IMR-90 (cell line): Measurements from ENCODE around the gene PDLIM4. TPM values are rescaled to one million over a fixed set of nuclear protein-coding genes. Genes with fewer than 3 reads are reported as not detected.

Experiments
- ATAC-seq: fragments of 200-7000 bp; cut with Tn5 transposase; 2 replicates; pipeline ENCODE4 v1.9.1; 2020; ENCODE audit warnings: low read depth, mild to moderate bottlenecking, moderate library complexity
- BruUV-seq: library from RNA; stranded (reverse); fragments of 400-500 nt; replicated peaks from 2 replicates; lab custom pipeline; 2021; lab: Mats Ljungman, UMichigan
- CTCF ChIA-PET: fragments of 300-600 bp; formaldehyde crosslinking; extraction: SDS; loops from one replicate; lab custom pipeline; 2021; ENCODE audit warnings: antibody characterized with exemption; lab: Yijun Ruan, JAX
- POLR2A ChIA-PET: fragments of 300-600 bp; sonication (Branson Sonifier 250); formaldehyde crosslinking; loops from one replicate; lab custom pipeline; 2022; ENCODE audit warnings: antibody characterized with exemption; ENCODE audit not compliant: unreplicated experiment; lab: Charles Lee
- DNase-seq: peaks from one replicate; pipeline ENCODE4 v3.0.0; 2013
- H2AFZ ChIP-seq: replicated peaks from 2 replicates; pipeline ENCODE3; 2013; ENCODE audit warnings: low read length, mild to moderate bottlenecking; ENCODE audit not compliant: poor library complexity
- H2AK5ac ChIP-seq: 2 replicates; pipeline ENCODE4 v1.6.1; 2013; ENCODE audit warnings: low read depth, low read length, inconsistent platforms
- H2AK9ac ChIP-seq: replicated peaks from 2 replicates; pipeline ENCODE3; 2013; ENCODE audit warnings: mild to moderate bottlenecking, low read depth, low read length, moderate library complexity; ENCODE audit not compliant: poor library complexity
- H2BK120ac ChIP-seq: 2 replicates; pipeline ENCODE4 v1.6.1; 2013; ENCODE audit warnings: low read depth, low read length, inconsistent platforms
- H2BK15ac ChIP-seq: 3 replicates; pipeline ENCODE4 v1.6.1; 2013; ENCODE audit warnings: low read depth, low read length, inconsistent platforms
- H2BK20ac ChIP-seq: 2 replicates; pipeline ENCODE4 v1.6.1; 2013; ENCODE audit warnings: low read depth, mild to moderate bottlenecking, inconsistent platforms, low read length, moderate library complexity
- H2BK5ac ChIP-seq: 2 replicates; pipeline ENCODE4 v1.6.1; 2013; ENCODE audit warnings: mild to moderate bottlenecking, low read depth, low read length, inconsistent platforms; ENCODE audit not compliant: poor library complexity, severe bottlenecking
- H3K14ac ChIP-seq: replicated peaks from 2 replicates; pipeline ENCODE4 v1.6.1; 2013; ENCODE audit warnings: low read depth, low read length, inconsistent platforms
- H3K18ac ChIP-seq: 2 replicates; pipeline ENCODE4 v1.6.1; 2013; ENCODE audit warnings: low read depth, low read length, control low read depth
- H3K23ac ChIP-seq: 2 replicates; pipeline ENCODE4 v1.6.1; 2013; ENCODE audit warnings: low read depth, low read length, inconsistent platforms
- H3K27ac ChIP-seq: 2 replicates; pipeline ENCODE4 v1.5.1; 2013; ENCODE audit warnings: mild to moderate bottlenecking, control low read depth, low read length; ENCODE audit not compliant: insufficient read depth
- H3K27me3 ChIP-seq: 2 replicates; pipeline ENCODE4 v1.6.1; 2013; ENCODE audit warnings: low read length; ENCODE audit not compliant: control insufficient read depth, insufficient read depth
- H3K36me3 ChIP-seq: 2 replicates; pipeline ENCODE4 v1.6.1; 2013; ENCODE audit warnings: low read length, mixed read lengths; ENCODE audit not compliant: control insufficient read depth, insufficient read depth
- H3K4ac ChIP-seq: 2 replicates; pipeline ENCODE4 v1.6.1; 2013; ENCODE audit warnings: low read depth, low read length, inconsistent platforms
- H3K4me1 ChIP-seq: 2 replicates; pipeline ENCODE4 v1.6.1; 2013; ENCODE audit warnings: low read length, mixed read lengths; ENCODE audit not compliant: control insufficient read depth, insufficient read depth
- H3K4me2 ChIP-seq: 2 replicates; pipeline ENCODE4 v1.6.1; 2013; ENCODE audit warnings: low read depth, mild to moderate bottlenecking, control low read depth, low read length, moderate library complexity
- H3K4me3 ChIP-seq: 2 replicates; pipeline ENCODE4 v1.5.1; 2013; ENCODE audit warnings: low read depth, mild to moderate bottlenecking, control low read depth, low read length, moderate library complexity; ENCODE audit not compliant: insufficient read depth
- H3K56ac ChIP-seq: 2 replicates; pipeline ENCODE4 v1.6.1; 2013; ENCODE audit warnings: low read length, inconsistent platforms; ENCODE audit not compliant: insufficient read depth; ENCODE audit errors: extremely low read depth
- H3K79me1 ChIP-seq, 2 experiments: 2 replicates each; pipeline ENCODE4 v1.6.1; 2013; ENCODE audit warnings: low read length in 2 of 2, inconsistent platforms in 1 of 2, low read depth in 1 of 2
- H3K9ac ChIP-seq: 2 replicates; pipeline ENCODE4 v1.6.1; 2013; ENCODE audit warnings: low read depth, low read length, control low read depth
- H3K9me1 ChIP-seq: 2 replicates; pipeline ENCODE4 v1.6.1; 2013; ENCODE audit warnings: low read length, inconsistent platforms; ENCODE audit not compliant: insufficient read depth
- H3K9me3 ChIP-seq: 2 replicates; pipeline ENCODE4 v1.6.1; 2013; ENCODE audit warnings: low read length; ENCODE audit not compliant: control insufficient read depth, insufficient read depth
- H4K20me1 ChIP-seq: 2 replicates; pipeline ENCODE4 v1.6.1; 2013; ENCODE audit warnings: low read length, inconsistent platforms; ENCODE audit not compliant: insufficient read depth
- H4K5ac ChIP-seq: 2 replicates; pipeline ENCODE4 v1.6.1; 2013; ENCODE audit warnings: mild to moderate bottlenecking, low read depth, low read length, control low read depth
- H4K8ac ChIP-seq, 2 experiments: 2 replicates each; pipeline ENCODE4 v1.6.1; 2013; ENCODE audit warnings: low read depth in 2 of 2, low read length in 2 of 2, control low read depth in 1 of 2, inconsistent platforms in 1 of 2
- H4K91ac ChIP-seq: 2 replicates; pipeline ENCODE4 v1.6.1; 2013; ENCODE audit warnings: low read depth, low read length, inconsistent platforms; ENCODE audit not compliant: insufficient read depth
- BHLHE40 ChIP-seq: fragments of 150-350 bp; IDR thresholded peaks from 2 replicates; pipeline ENCODE4 v1.6.1; 2016; ENCODE audit warnings: mild to moderate bottlenecking, low read depth, low read length
- CEBPB ChIP-seq: IDR thresholded peaks from 2 replicates; pipeline ENCODE4 v1.6.1; 2012; ENCODE audit warnings: low read depth, low read length, improper control_type of control experiment
- CHD1 ChIP-seq: IDR thresholded peaks from 2 replicates; pipeline ENCODE4 v1.6.1; 2012; ENCODE audit warnings: low read depth, low read length, improper control_type of control experiment
- FOS ChIP-seq: fragments of 150-350 bp; IDR thresholded peaks from 2 replicates; pipeline ENCODE4 v1.6.1; 2016; ENCODE audit warnings: low read depth, low read length
- MAFK ChIP-seq: IDR thresholded peaks from 2 replicates; pipeline ENCODE4 v1.6.1; 2012; ENCODE audit warnings: low read depth, low read length, improper control_type of control experiment
- MAZ ChIP-seq: IDR thresholded peaks from 2 replicates; pipeline ENCODE4 v1.6.1; 2012; ENCODE audit warnings: low read depth, mild to moderate bottlenecking, low read length, improper control_type of control experiment, moderate library complexity, borderline replicate concordance
- MXI1 ChIP-seq: IDR thresholded peaks from 2 replicates; pipeline ENCODE4 v1.6.1; 2012; ENCODE audit warnings: low read depth, mild to moderate bottlenecking, low read length, moderate library complexity, borderline replicate concordance
- NFE2L2 ChIP-seq: fragments of 150-350 bp; IDR thresholded peaks from 2 replicates; pipeline ENCODE4 v1.6.1; 2016; ENCODE audit warnings: low read depth, mild to moderate bottlenecking, low read length
- POLR2A ChIP-seq: IDR thresholded peaks from 2 replicates; pipeline ENCODE4 v1.6.1; 2012; ENCODE audit warnings: mild to moderate bottlenecking, low read depth, low read length
- RAD21 ChIP-seq: IDR thresholded peaks from 2 replicates; pipeline ENCODE4 v1.6.1; 2012; ENCODE audit warnings: low read length, improper control_type of control experiment
- RCOR1 ChIP-seq: IDR thresholded peaks from 2 replicates; pipeline ENCODE4 v1.6.1; 2012; ENCODE audit warnings: mild to moderate bottlenecking, low read length, improper control_type of control experiment; ENCODE audit not compliant: insufficient replicate concordance
- RFX5 ChIP-seq: IDR thresholded peaks from 2 replicates; pipeline ENCODE4 v1.8.0; 2012; ENCODE audit warnings: low read depth, mild to moderate bottlenecking, low read length, moderate library complexity
- SMC3 ChIP-seq: fragments of 150-350 bp; IDR thresholded peaks from 2 replicates; pipeline ENCODE4 v1.6.1; 2016; ENCODE audit warnings: low read depth, mild to moderate bottlenecking, antibody characterized with exemption, low read length, moderate library complexity
- WGBS, 2 experiments: methylation state at CpG; one replicate each; pipeline versions ENCODE4 v1.1.5 to v1.1.7; 2013; ENCODE audit warnings: missing lambda C conversion rate in 2 of 2; ENCODE audit not compliant: insufficient read length in 1 of 2; ENCODE audit errors: extremely low coverage in 2 of 2; 5-methylcytosine and 5-hydroxymethylcytosine counted together
- dilution Hi-C: fragments of 300-500 bp; cut with HindIII; formaldehyde crosslinking; loops from one replicate; pipeline ENCODE4 v1.14.3; 2018; ENCODE audit warnings: low sequenced_read_pairs; ENCODE audit not compliant: unreplicated experiment
- in situ Hi-C: fragments of 300-500 bp; cut with MboI; formaldehyde crosslinking; loops from 3 replicates; pipeline ENCODE4 v1.14.3; 2019; ENCODE audit warnings: low sequenced_read_pairs, inconsistent platforms, mixed read lengths
- intact Hi-C: fragments of 100-400 bp; cut with micrococcal nuclease; formaldehyde crosslinking; loops from 2 replicates; pipeline ENCODE4 v1.10.0; 2022
- polyA plus RNA-seq, 3 experiments: library from polyadenylated mRNA; depleted of rRNA; stranded (reverse); fragments of >200 nt; gene quantifications; 2 replicates each; pipeline ENCODE4 v1.2.3, GENCODE V29; 2012; ENCODE audit warnings: low replicate concordance in 1 of 3
- total RNA-seq: library from RNA; depleted of rRNA; stranded (reverse); fragments of >200 nt; gene quantifications from 2 replicates; pipeline ENCODE4 v1.2.3, GENCODE V29; 2012
- TF ChIP-seq, protein P1 (sequence below): fragments of 150-350 bp; IDR thresholded peaks from 2 replicates; pipeline ENCODE4 v1.6.1; 2016; ENCODE audit warnings: low read depth, mild to moderate bottlenecking, low read length, moderate library complexity, borderline replicate concordance
- TF ChIP-seq, protein P2 (sequence below): fragments of 150-350 bp; IDR thresholded peaks from 2 replicates; pipeline ENCODE4 v1.6.1; 2017; ENCODE audit warnings: mild to moderate bottlenecking, antibody characterized with exemption, low read length, low read depth
- TF ChIP-seq, protein P3 (sequence below): conservative IDR thresholded peaks from 2 replicates; pipeline ENCODE4 v1.5.1; 2012; ENCODE audit warnings: mild to moderate bottlenecking, low read depth, low read length, improper control_type of control experiment

Gene PDLIM4
- total and polyA plus RNA-seq, 2 of the 4 experiments (the other 2 are of a cell fraction): 61.1 to 214 TPM

DNA sequence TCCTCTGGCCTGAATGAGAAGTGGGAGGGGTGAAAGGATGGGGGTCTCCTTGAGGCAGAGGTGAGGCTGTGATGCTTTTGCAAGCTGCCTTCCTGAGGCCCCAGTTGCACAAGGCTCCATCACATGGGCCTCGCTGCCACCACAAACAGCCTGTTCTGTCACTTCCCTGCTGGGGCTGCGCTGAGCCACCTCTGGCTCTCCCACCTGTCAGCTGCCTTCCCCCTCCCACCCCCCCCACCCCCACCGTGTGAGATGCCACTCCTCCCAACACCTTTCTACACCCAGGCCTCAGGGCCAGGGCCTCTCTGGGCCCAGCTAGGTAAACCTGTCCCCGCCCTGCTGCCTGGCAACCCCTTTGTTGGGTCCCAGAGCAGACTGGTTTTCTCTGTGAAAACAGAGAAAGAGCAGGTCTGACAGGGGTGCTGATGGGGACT lies 4.5 kb upstream of the PDLIM4 start:
- Histone ChIP-seq H3K9me3 (no peaks in the 10 kb centered on the region), H3K56ac (no peak overlapping the region), H4K91ac (no peak overlapping the region), H2AK5ac (no peak overlapping the region), H3K4ac (no peak overlapping the region), H3K9ac (no peak overlapping the region), H3K14ac (no peak overlapping the region), H3K4me1 (peaks cover 4% of the 10 kb centered on the region; the same call in 1 of the 2 replicates), H3K79me1 (peaks cover 4 to 9% of the 10 kb centered on the region in 2 experiments; a peak in 3 of 4 replicates), H3K23ac (no peak overlapping the region), H4K20me1 (no peaks in the 10 kb centered on the region), H3K4me3 (no peak overlapping the region), H3K27me3 (no peaks in the 10 kb centered on the region), H4K5ac (no peak overlapping the region), H3K4me2 (no peak overlapping the region), H2BK15ac (no peak overlapping the region), H3K9me1 (0 out of 2 replicates have a peak, but pooled peaks cover 6% of the 10 kb centered on the region), H2BK120ac (no peak overlapping the region), H4K8ac (no peak overlapping the region), H2AK9ac (no peak overlapping the region), H3K36me3 (no peaks in the 10 kb centered on the region), H3K27ac (no peak overlapping the region), H2BK5ac (no peak overlapping the region), H3K18ac (no peak overlapping the region), H2AFZ (no peak overlapping the region), H2BK20ac (no peak overlapping the region)
- in situ Hi-C loops: no loop called here
- TF ChIP-seq FOS: no peak
- no peak for TF ChIP-seq SMC3
- TF ChIP-seq MAFK: no peak
- TF ChIP-seq POLR2A: no peak
- no peak for TF ChIP-seq CEBPB
- no peak for TF ChIP-seq RFX5
- TF ChIP-seq, protein P1, sequence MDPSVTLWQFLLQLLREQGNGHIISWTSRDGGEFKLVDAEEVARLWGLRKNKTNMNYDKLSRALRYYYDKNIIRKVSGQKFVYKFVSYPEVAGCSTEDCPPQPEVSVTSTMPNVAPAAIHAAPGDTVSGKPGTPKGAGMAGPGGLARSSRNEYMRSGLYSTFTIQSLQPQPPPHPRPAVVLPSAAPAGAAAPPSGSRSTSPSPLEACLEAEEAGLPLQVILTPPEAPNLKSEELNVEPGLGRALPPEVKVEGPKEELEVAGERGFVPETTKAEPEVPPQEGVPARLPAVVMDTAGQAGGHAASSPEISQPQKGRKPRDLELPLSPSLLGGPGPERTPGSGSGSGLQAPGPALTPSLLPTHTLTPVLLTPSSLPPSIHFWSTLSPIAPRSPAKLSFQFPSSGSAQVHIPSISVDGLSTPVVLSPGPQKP: no peak
- no peak for TF ChIP-seq CHD1
- no peak for TF ChIP-seq RAD21
- TF ChIP-seq, protein P2, sequence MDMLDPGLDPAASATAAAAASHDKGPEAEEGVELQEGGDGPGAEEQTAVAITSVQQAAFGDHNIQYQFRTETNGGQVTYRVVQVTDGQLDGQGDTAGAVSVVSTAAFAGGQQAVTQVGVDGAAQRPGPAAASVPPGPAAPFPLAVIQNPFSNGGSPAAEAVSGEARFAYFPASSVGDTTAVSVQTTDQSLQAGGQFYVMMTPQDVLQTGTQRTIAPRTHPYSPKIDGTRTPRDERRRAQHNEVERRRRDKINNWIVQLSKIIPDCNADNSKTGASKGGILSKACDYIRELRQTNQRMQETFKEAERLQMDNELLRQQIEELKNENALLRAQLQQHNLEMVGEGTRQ: no peak
- TF ChIP-seq, protein P3, sequence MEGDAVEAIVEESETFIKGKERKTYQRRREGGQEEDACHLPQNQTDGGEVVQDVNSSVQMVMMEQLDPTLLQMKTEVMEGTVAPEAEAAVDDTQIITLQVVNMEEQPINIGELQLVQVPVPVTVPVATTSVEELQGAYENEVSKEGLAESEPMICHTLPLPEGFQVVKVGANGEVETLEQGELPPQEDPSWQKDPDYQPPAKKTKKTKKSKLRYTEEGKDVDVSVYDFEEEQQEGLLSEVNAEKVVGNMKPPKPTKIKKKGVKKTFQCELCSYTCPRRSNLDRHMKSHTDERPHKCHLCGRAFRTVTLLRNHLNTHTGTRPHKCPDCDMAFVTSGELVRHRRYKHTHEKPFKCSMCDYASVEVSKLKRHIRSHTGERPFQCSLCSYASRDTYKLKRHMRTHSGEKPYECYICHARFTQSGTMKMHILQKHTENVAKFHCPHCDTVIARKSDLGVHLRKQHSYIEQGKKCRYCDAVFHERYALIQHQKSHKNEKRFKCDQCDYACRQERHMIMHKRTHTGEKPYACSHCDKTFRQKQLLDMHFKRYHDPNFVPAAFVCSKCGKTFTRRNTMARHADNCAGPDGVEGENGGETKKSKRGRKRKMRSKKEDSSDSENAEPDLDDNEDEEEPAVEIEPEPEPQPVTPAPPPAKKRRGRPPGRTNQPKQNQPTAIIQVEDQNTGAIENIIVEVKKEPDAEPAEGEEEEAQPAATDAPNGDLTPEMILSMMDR: no peak
- no peak for TF ChIP-seq MXI1
- TF ChIP-seq BHLHE40: no peak
- TF ChIP-seq RCOR1: no peak
- no peak for TF ChIP-seq NFE2L2
- TF ChIP-seq MAZ: no peak
- ATAC-seq: no peak
- dilution Hi-C loops: no loop called here
- CTCF ChIA-PET: interaction anchor here (6.6 kb wide), 1 partner anchor 15 kb away, joined by 35 read pairs; no protein-coding TSS in a partner anchor
- no TSS peak for BruUV-seq
- DNase-seq: no peak
- intact Hi-C loops: no loop called here
- WGBS, 2 experiments: 100% methylated on average over 1 of the region's 4 CpGs; no CpG with 5 or more reads in 1 of the 2 experiments
- POLR2A ChIA-PET: no interaction called here
